ENCODE measurements around the gene ODAD3. TPM values are rescaled to one million over a fixed set of nuclear protein-coding genes. Genes with fewer than 3 reads are reported as not detected.

Gene ODAD3
- total and polyA plus RNA-seq, 10 of the 15 experiments (the other 5 are each of a cell fraction or from before 2014, with no cell fraction given), result 0.11 to 0.39 (median 0.28) TPM; not detected in 7

- peak overlapping the region; percentile 99 for H3K4me3 ChIP-seq
- under 1% methylated on average over 21 of the region's 21 CpGs for WGBS (ENCODE audit: insufficient coverage, insufficient replicate concordance, low lambda C conversion rate, missing lambda C conversion rate)
- peaks cover 15% of the 10 kb centered on the region for H3K79me2 ChIP-seq (ENCODE audit: control insufficient read depth, insufficient read depth, low read length)
- intact Hi-C loops (cut with micrococcal nuclease; ENCODE audit: unreplicated experiment), result loop anchor here (1.0 to 5.0 kb wide), 4 partner anchors 46 to 144 kb away; partner anchors contain the start of gene ZNF653
- ChIA-PET RAD21 (ENCODE audit: unreplicated experiment) (interaction anchor here (0.7 to 1.9 kb wide), 6 partner anchors 14 to 253 kb away, joined by 3 to 10 read pairs (median 5); no protein-coding TSS in a partner anchor), SMC1A (ENCODE audit: uncharacterized antibody, unreplicated experiment) (interaction anchor here (0.5 to 1.4 kb wide), 4 partner anchors 13 to 115 kb away, joined by 3 to 6 read pairs (median 4); partner anchors contain the start of gene SWSAP1), POLR2A (interaction anchor here (1.0 to 1.6 kb wide), 6 partner anchors 9 to 61 kb away, joined by 3 to 12 read pairs (median 6); partner anchors contain the start of gene SWSAP1), CTCF (interaction anchor here (0.7 to 2.8 kb wide), 16 partner anchors 8 to 466 kb away, joined by 3 to 13 read pairs (median 4); partner anchors contain the start of genes CCDC159, ECSIT, EPOR and SWSAP1)
- peak; percentile 49 for FAIRE-seq
- 0 out of 2 replicates have a peak, but pooled peaks have one; percentile 23 for TF ChIP-seq DPF2 (IDR thresholded peaks at IDR 0.05)
- no peak for TF ChIP-seq IRF4 (IDR thresholded peaks at IDR 0.05; ENCODE audit: low read depth, low read length)
- no peak for TF ChIP-seq MEF2A (IDR thresholded peaks at IDR 0.05; ENCODE audit: insufficient read depth, low read depth, low read length)
- no peak for TF ChIP-seq PAX8 (IDR thresholded peaks at IDR 0.05)
- TF ChIP-seq PML (IDR thresholded peaks at IDR 0.05; ENCODE audit: low read length), result 0 out of 2 replicates have a peak, but pooled peaks have one; percentile 2
- no peak for TF ChIP-seq HDAC2 (IDR thresholded peaks at IDR 0.05)
- 0 out of 2 replicates have a peak, but pooled peaks have one; percentile 6 for TF ChIP-seq NKRF (conservative IDR thresholded peaks at IDR 0.05)
- peak; percentile 3 for ATAC-seq
- peaks cover 2 to 9% of the 10 kb centered on the region in 2 experiments; a peak in 2 of 4 replicates for H3K36me3 ChIP-seq (ENCODE audit: control insufficient read depth in 2 of 2, insufficient read depth in 2 of 2, low read length in 1 of 2)
- no peaks in the 10 kb centered on the region for H3K27me3 ChIP-seq (replicated peaks in 1 of 2; ENCODE audit: control insufficient read depth in 2 of 2, insufficient read depth in 2 of 2, low read length in 1 of 2)
- in situ Hi-C loops (cut with MboI), result no loop called here
- peak overlapping the region; percentile 92 for H3K9ac ChIP-seq (ENCODE audit: control insufficient read depth, insufficient read depth, low read length)
- peaks cover 11% of the 10 kb centered on the region for H3K4me1 ChIP-seq (ENCODE audit: control insufficient read depth, insufficient read depth, low read length)
- H4K20me1 ChIP-seq (ENCODE audit: control insufficient read depth, insufficient read depth), result no peaks in the 10 kb centered on the region
- H3K9me3 ChIP-seq (replicated peaks; ENCODE audit: control insufficient read depth, insufficient read depth, low read length), result no peaks in the 10 kb centered on the region
- DNase-seq (ENCODE audit: low read depth, low spot score), result no peak
- H3K4me2 ChIP-seq (ENCODE audit: control insufficient read depth, insufficient read depth), result peak overlapping the region; percentile 97
- H3K27ac ChIP-seq (ENCODE audit: control insufficient read depth, insufficient read depth), result peak overlapping the region; percentile 86
- peak overlapping the region; percentile 89 for H2AFZ ChIP-seq (ENCODE audit: control insufficient read depth, low read depth, low read length)
- TSS peak; percentile 87 for BruUV-seq (replicated peaks)
Measured at GRCh38 chr19:11435833-11436313, 952 bp upstream of the ODAD3 start.

Measured in GM12878 (cell line).